GM06990 (cell line): ENCODE results near the gene USH1C.

Experiments
- DNase-seq: peaks from one replicate; pipeline ENCODE4 v3.0.0-alpha.2; 2011; ENCODE audit not compliant: insufficient read length; ENCODE audit errors: extremely low read depth
- H3K27me3 ChIP-seq: replicated peaks from 2 replicates; pipeline ENCODE4 v1.6.0; 2011; ENCODE audit warnings: low read length; ENCODE audit not compliant: control insufficient read depth, insufficient read depth
- H3K36me3 ChIP-seq: 2 replicates; pipeline ENCODE4 v1.5.1; 2011; ENCODE audit warnings: low read length; ENCODE audit not compliant: control insufficient read depth, insufficient read depth
- H3K4me3 ChIP-seq: replicated peaks from 2 replicates; pipeline ENCODE4 v1.5.1; 2011; ENCODE audit warnings: low read depth, mild to moderate bottlenecking, control low read depth, low read length
- CTCF ChIP-seq: IDR thresholded peaks from 2 replicates; pipeline ENCODE4 v1.5.1; 2011; ENCODE audit warnings: low read length, control low read depth, mild to moderate bottlenecking, inconsistent platforms; ENCODE audit not compliant: insufficient read depth, poor library complexity, severe bottlenecking

The USH1C gene

GRCh38 chr11:17579451-17579850 is 35.2 kb upstream of the USH1C start:
- H3K4me3 ChIP-seq: no peak overlapping the region
- no peaks in the 10 kb centered on the region; the same call in none of the 2 replicates for H3K27me3 ChIP-seq
- no peak for DNase-seq
- H3K36me3 ChIP-seq: no peaks in the 10 kb centered on the region
- TF ChIP-seq CTCF: no peak

GRCh38 chr11:17578958-17579357 is 34.7 kb upstream of the USH1C start:
- no peaks in the 10 kb centered on the region; the same call in none of the 2 replicates for H3K27me3 ChIP-seq
- TF ChIP-seq CTCF: no peak

GRCh38 chr11:17578296-17578695 is 34.1 kb upstream of the USH1C start:
- Histone ChIP-seq H3K27me3 (no peaks in the 10 kb centered on the region; the same call in none of the 2 replicates), H3K4me3 (no peak overlapping the region), H3K36me3 (no peaks in the 10 kb centered on the region)
- no peak for DNase-seq
- no peak for TF ChIP-seq CTCF

More at GRCh38 chr11:17578958-17579357, 34.7 kb upstream of the USH1C start:
- DNase-seq: no peak
- Histone ChIP-seq H3K36me3 (no peaks in the 10 kb centered on the region), H3K4me3 (no peak overlapping the region)

- DNase-seq: no peak
- Histone ChIP-seq H3K4me3 (no peak overlapping the region), H3K36me3 (no peaks in the 10 kb centered on the region), H3K27me3 (no peaks in the 10 kb centered on the region; the same call in none of the 2 replicates)
- no peak for TF ChIP-seq CTCF
These were observed 31.5 kb upstream of the USH1C start for GRCh38 chr11:17575431-17576425.

GRCh38 chr11:17574141-17575091 is 30.2 kb upstream of the USH1C start:
- no peak for TF ChIP-seq CTCF

More at GRCh38 chr11:17574141-17575091, 30.2 kb upstream of the USH1C start:
- DNase-seq: no peak
- Histone ChIP-seq H3K36me3 (no peaks in the 10 kb centered on the region), H3K27me3 (no peaks in the 10 kb centered on the region; the same call in none of the 2 replicates), H3K4me3 (no peak overlapping the region)
